Measurements from ENCODE around the gene SH3GLB2.
"Not testable (repeated sequence)": the region's sequence is repeated elsewhere in the genome, so short reads cannot be mapped to it uniquely, and the experiment has no call there.

Gene SH3GLB2

GRCh38 chr9:129054163-129054851, 26.2 kb upstream of the SH3GLB2 start:
- DNase-seq (ENCODE audit: low read depth, low spot score), result no peak

GRCh38 chr9:129053020-129053419, 24.9 kb upstream of the SH3GLB2 start:
- DNase-seq (ENCODE audit: low read depth, low spot score), result no peak

GRCh38 chr9:129052592-129052991, 24.5 kb upstream of the SH3GLB2 start:
- DNase-seq (ENCODE audit: low read depth, low spot score), result no peak

- no peak for DNase-seq (ENCODE audit: low read depth, low spot score)
These were observed 13.9 kb upstream of the SH3GLB2 start for GRCh38 chr9:129042016-129042415.

GRCh38 chr9:129040113-129040643, 12.0 kb upstream of the SH3GLB2 start:
- DNase-seq (ENCODE audit: low read depth, low spot score), result no peak

GRCh38 chr9:129038109-129038852, 10.2 kb upstream of the SH3GLB2 start:
- DNase-seq (ENCODE audit: low read depth, low spot score), result no peak

GRCh38 chr9:129037767-129038098, 9.6 kb upstream of the SH3GLB2 start:
- no peak for DNase-seq (ENCODE audit: low read depth, low spot score)

GRCh38 chr9:129036923-129037766, 9.0 kb upstream of the SH3GLB2 start:
- no peak for DNase-seq (ENCODE audit: low read depth, low spot score)

- DNase-seq (ENCODE audit: low read depth, low spot score), result peak; percentile 91
These were observed 8.3 kb upstream of the SH3GLB2 start, which contains the start of gene MIGA2 for GRCh38 chr9:129036241-129036922. TSS of gene MIGA2 (plus strand) at chr9:129036626. CDS start at chr9:129040595, 3,969 bp downstream.

GRCh38 chr9:129035838-129036237, 7.7 kb upstream of the SH3GLB2 start:
- not testable (repeated sequence) for DNase-seq (ENCODE audit: low read depth, low spot score)

- DNase-seq (ENCODE audit: low read depth, low spot score), result no peak
These were observed 5.1 kb upstream of the SH3GLB2 start for GRCh38 chr9:129033216-129033615.

- DNase-seq (ENCODE audit: low read depth, low spot score), result no peak
These were observed 4.5 kb upstream of the SH3GLB2 start for GRCh38 chr9:129032541-129033159.

GRCh38 chr9:129031514-129031913, 3.4 kb upstream of the SH3GLB2 start:
- no peak for DNase-seq (ENCODE audit: low read depth, low spot score)

GRCh38 chr9:129030191-129030590, 2.1 kb upstream of the SH3GLB2 start:
- no peak for DNase-seq (ENCODE audit: low read depth, low spot score)

GRCh38 chr9:129027685-129028191, 393 bp downstream of the SH3GLB2 start:
- no peak for DNase-seq (ENCODE audit: low read depth, low spot score)

- no peak for DNase-seq (ENCODE audit: low read depth, low spot score)
These were observed 877 bp downstream of the SH3GLB2 start for GRCh38 chr9:129027224-129027684.

GRCh38 chr9:129026442-129027223, 1.5 kb downstream of the SH3GLB2 start:
- no peak for DNase-seq (ENCODE audit: low read depth, low spot score)

GRCh38 chr9:129023908-129024233, 4.3 kb downstream of the SH3GLB2 start:
- DNase-seq (ENCODE audit: low read depth, low spot score), result no peak

GRCh38 chr9:129023036-129023907, 4.9 kb downstream of the SH3GLB2 start:
- DNase-seq (ENCODE audit: low read depth, low spot score), result no peak

Measured in activated CD4-positive, CD25-positive, alpha-beta regulatory T cell treated with anti-CD3 and anti-CD28 coated beads, Interleukin-2, amount 50 U/mL, for 16 hours (primary cell).